Endothelial cell of umbilical vein (primary cell): ENCODE data around the gene MRNIP. TPM values are rescaled to one million over a fixed set of nuclear protein-coding genes. Genes with fewer than 3 reads are reported as not detected.

Experiments
- BruUV-seq: library from RNA; stranded (reverse); fragments of 400-500 nt; replicated peaks from 2 replicates; lab custom pipeline; 2021; lab: Mats Ljungman, UMichigan
- CTCF ChIA-PET: fragments of 300-600, 350-600 bp; sonication (Branson Sonifier 250); formaldehyde crosslinking; loops from one replicate; lab custom pipeline; 2021; ENCODE audit warnings: antibody characterized with exemption, inconsistent platforms; lab: Charles Lee
- POLR2A ChIA-PET: fragments of 300-600, 350-600 bp; sonication (Branson Sonifier 250); formaldehyde crosslinking; loops from one replicate; lab custom pipeline; 2021; ENCODE audit warnings: antibody characterized with exemption, inconsistent platforms; lab: Charles Lee
- DNase-seq: peaks from one replicate; pipeline ENCODE4 v3.0.0-alpha.2; 2011; ENCODE audit warnings: low read depth, low spot score
- FAIRE-seq: peaks from 2 replicates; lab custom pipeline; 2011; peaks lifted over from hg19 to GRCh38; lab: Jason Lieb, UNC
- H2AFZ ChIP-seq: 2 replicates; pipeline ENCODE4 v1.6.0; 2012; ENCODE audit warnings: low read depth, low read length, control low read depth, inconsistent platforms
- H3K27ac ChIP-seq: 2 replicates; pipeline ENCODE4 v1.5.1; 2011; ENCODE audit warnings: low read depth, mild to moderate bottlenecking, control low read depth, low read length, moderate library complexity; ENCODE audit not compliant: insufficient read depth
- H3K27me3 ChIP-seq, 2 experiments: 2 replicates each; pipeline versions ENCODE4 v1.6.0 to v1.6.1; 2011; ENCODE audit warnings: low read length in 2 of 2, mixed read lengths in 1 of 2; ENCODE audit not compliant: control insufficient read depth in 2 of 2, insufficient read depth in 2 of 2
- H3K36me3 ChIP-seq, 2 experiments: 2 replicates in 1 of 2; 3 replicates in 1 of 2; pipeline ENCODE4 v1.5.1; 2011; ENCODE audit warnings: low read length in 2 of 2, mild to moderate bottlenecking in 1 of 2, moderate library complexity in 1 of 2; ENCODE audit not compliant: control insufficient read depth in 2 of 2, insufficient read depth in 2 of 2; ENCODE audit errors: extremely low read depth in 1 of 2
- H3K4me1 ChIP-seq: 3 replicates; pipeline ENCODE4 v1.5.1; 2011; ENCODE audit warnings: mild to moderate bottlenecking, low read length; ENCODE audit not compliant: control insufficient read depth, insufficient read depth; ENCODE audit errors: extremely low read depth
- H3K4me2 ChIP-seq: 2 replicates; pipeline ENCODE4 v1.6.1; 2011; ENCODE audit warnings: low read length, control low read depth, mixed read lengths; ENCODE audit not compliant: insufficient read depth
- H3K4me3 ChIP-seq, 3 experiments: fragments of 200-600 bp in 1 of 3; sonication (generic), shearing (Covaris generic) in 1 of 3; replicated peaks in 1 of 3; 2 replicates each; pipeline ENCODE4 v1.5.1; 2011 to 2016; ENCODE audit warnings: control low read depth in 3 of 3, low read length in 3 of 3, mild to moderate bottlenecking in 2 of 3, inconsistent platforms in 1 of 3, low read depth in 1 of 3, moderate library complexity in 1 of 3; ENCODE audit not compliant: insufficient read depth in 1 of 3
- H3K79me2 ChIP-seq: 2 replicates; pipeline ENCODE4 v1.6.0; 2012; ENCODE audit warnings: low read length, inconsistent platforms; ENCODE audit not compliant: control insufficient read depth, insufficient read depth
- H3K9ac ChIP-seq: replicated peaks from 2 replicates; pipeline ENCODE3; 2011; ENCODE audit warnings: low read length, control low read depth; ENCODE audit not compliant: insufficient read depth; ENCODE audit errors: extremely low read depth
- H3K9me1 ChIP-seq: replicated peaks from 3 replicates; pipeline ENCODE4 v1.6.0; 2011; ENCODE audit warnings: mild to moderate bottlenecking, low read length; ENCODE audit not compliant: control insufficient read depth, insufficient read depth; ENCODE audit errors: extremely low read depth
- H3K9me3 ChIP-seq: replicated peaks from 2 replicates; pipeline ENCODE4 v1.5.1; 2012; ENCODE audit warnings: low read length, inconsistent platforms; ENCODE audit not compliant: control insufficient read depth, insufficient read depth
- H4K20me1 ChIP-seq: replicated peaks from 2 replicates; pipeline ENCODE3; 2011; ENCODE audit warnings: mild to moderate bottlenecking, low read length; ENCODE audit not compliant: control insufficient read depth, insufficient read depth; ENCODE audit errors: extremely low read depth
- EZH2 ChIP-seq: IDR thresholded peaks from 2 replicates; pipeline ENCODE4 v1.6.1; 2012; ENCODE audit warnings: borderline replicate concordance, low read depth, mild to moderate bottlenecking, moderate library complexity, low read length, inconsistent platforms; ENCODE audit not compliant: severe bottlenecking
- POLR2A ChIP-seq: IDR thresholded peaks from 2 replicates; pipeline ENCODE4 v1.6.1; 2012; ENCODE audit warnings: low read depth, mild to moderate bottlenecking, control low read depth, low read length
- dilution Hi-C: fragments of 300-500 bp; cut with MboI; formaldehyde crosslinking; loops from one replicate; pipeline ENCODE4 v1.15.0; 2019; ENCODE audit warnings: low sequenced_read_pairs; ENCODE audit not compliant: extremely low pct_ligation_motif_present
- intact Hi-C: fragments of 100-400 bp; cut with micrococcal nuclease; formaldehyde crosslinking; loops from one replicate; pipeline ENCODE4 v1.10.0; 2022
- polyA plus RNA-seq, 4 experiments: library from polyadenylated mRNA; depleted of rRNA in 3 of 4; stranded (reverse) in 3 of 4; unstranded in 1 of 4; fragments of >200 nt; gene quantifications; 2 replicates each; pipeline versions ENCODE4 v1.2.1 to v1.2.3, GENCODE V29; 2011 to 2012; ENCODE audit warnings: missing spikeins in 1 of 4
- total RNA-seq: library from RNA; stranded (reverse); gene quantifications from 2 replicates; pipeline ENCODE4 v1.2.3, GENCODE V29; 2021
- TF ChIP-seq, protein P1 (sequence below), 2 donors: IDR thresholded peaks; 1 replicate in 1 of 2; 2 replicates in 1 of 2; pipeline ENCODE4 v1.5.1; 2011; ENCODE audit warnings: low read length in 2 of 2, mild to moderate bottlenecking in 2 of 2, moderate library complexity in 2 of 2, control low read depth in 1 of 2, inconsistent platforms in 1 of 2, low read depth in 1 of 2; ENCODE audit not compliant: insufficient read depth in 1 of 2; ENCODE audit errors: extremely low read depth in 1 of 2
- TF ChIP-seq, protein P2 (sequence below): IDR thresholded peaks from 2 replicates; pipeline ENCODE4 v1.6.1; 2011; ENCODE audit not compliant: insufficient read depth, insufficient read length

The MRNIP gene
- total and polyA plus RNA-seq, 2 donors (not counting 3 experiments of a cell fraction or from before 2014, with no cell fraction given), result 17.1 to 19.1 TPM

DNA sequence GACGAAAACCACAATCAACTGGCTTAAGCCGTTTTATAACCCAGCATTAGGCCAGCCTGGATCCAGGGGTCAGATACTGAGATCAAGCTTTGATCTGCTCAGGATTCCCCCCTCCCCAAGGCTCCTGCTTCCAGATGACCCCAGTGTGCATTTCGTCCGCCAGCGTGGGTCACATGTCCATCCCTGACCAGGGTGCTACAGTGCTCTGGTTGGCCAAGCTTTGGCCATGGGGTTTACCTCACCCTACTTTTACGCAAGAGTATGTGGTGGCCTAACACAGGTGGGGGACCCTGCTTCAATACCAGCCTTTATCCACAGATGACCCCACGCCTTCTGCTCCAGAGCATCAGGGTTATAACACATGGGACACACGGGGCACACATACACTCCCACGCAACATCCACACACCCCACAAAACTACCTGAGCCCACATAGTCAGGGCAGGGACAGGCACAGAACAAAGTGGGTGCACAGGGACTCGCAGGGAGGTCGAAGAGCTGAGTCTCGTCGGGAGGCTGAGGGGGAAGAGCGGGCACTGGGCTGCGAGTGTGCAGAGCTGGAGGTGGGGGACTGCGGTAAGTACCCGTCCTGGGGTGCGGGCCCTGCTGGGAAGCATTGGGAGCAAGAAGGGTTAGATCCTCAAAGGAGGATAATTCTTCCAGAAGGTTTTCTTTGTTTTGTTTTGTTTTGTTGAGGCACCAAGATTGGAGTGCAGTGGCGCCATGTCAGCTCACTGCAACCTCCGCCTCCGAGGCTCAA, 42.9 kb downstream of the MRNIP start:
- intact Hi-C loops (loop anchor here (5.0 kb wide), 1 partner anchor 193 kb away; the partner anchor contains the start of gene HNRNPH1), dilution Hi-C loops (no loop called here)
- BruUV-seq, result no TSS peak
- Histone ChIP-seq H3K36me3 (peaks cover 0 to 4% of the 10 kb centered on the region in 2 experiments), H3K4me2 (no peak overlapping the region), H3K4me1 (peaks cover 22% of the 10 kb centered on the region), H3K9ac (no peak overlapping the region), H3K79me2 (peaks cover 2% of the 10 kb centered on the region), H3K4me3 (no peak overlapping the region), H3K9me1 (no peaks in the 10 kb centered on the region), H4K20me1 (no peaks in the 10 kb centered on the region), H3K9me3 (no peaks in the 10 kb centered on the region), H3K27me3 (no peaks in the 10 kb centered on the region), H3K27ac (no peak overlapping the region), H2AFZ (no peak overlapping the region)
- no peak for DNase-seq
- CTCF ChIA-PET, result interaction anchor here (0.8 kb wide), 1 partner anchor 8 kb away, joined by 3 read pairs; no protein-coding TSS in a partner anchor
- TF ChIP-seq POLR2A (no peak), EZH2 (no peak)
- TF ChIP-seq, protein P1, sequence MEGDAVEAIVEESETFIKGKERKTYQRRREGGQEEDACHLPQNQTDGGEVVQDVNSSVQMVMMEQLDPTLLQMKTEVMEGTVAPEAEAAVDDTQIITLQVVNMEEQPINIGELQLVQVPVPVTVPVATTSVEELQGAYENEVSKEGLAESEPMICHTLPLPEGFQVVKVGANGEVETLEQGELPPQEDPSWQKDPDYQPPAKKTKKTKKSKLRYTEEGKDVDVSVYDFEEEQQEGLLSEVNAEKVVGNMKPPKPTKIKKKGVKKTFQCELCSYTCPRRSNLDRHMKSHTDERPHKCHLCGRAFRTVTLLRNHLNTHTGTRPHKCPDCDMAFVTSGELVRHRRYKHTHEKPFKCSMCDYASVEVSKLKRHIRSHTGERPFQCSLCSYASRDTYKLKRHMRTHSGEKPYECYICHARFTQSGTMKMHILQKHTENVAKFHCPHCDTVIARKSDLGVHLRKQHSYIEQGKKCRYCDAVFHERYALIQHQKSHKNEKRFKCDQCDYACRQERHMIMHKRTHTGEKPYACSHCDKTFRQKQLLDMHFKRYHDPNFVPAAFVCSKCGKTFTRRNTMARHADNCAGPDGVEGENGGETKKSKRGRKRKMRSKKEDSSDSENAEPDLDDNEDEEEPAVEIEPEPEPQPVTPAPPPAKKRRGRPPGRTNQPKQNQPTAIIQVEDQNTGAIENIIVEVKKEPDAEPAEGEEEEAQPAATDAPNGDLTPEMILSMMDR (IDR thresholded peaks at IDR 0.05; ENCODE audit: extremely low read depth in 1 of 2, insufficient read depth in 1 of 2, low read depth in 1 of 2, low read length in 2 of 2), result no peak
- TF ChIP-seq, protein P2, sequence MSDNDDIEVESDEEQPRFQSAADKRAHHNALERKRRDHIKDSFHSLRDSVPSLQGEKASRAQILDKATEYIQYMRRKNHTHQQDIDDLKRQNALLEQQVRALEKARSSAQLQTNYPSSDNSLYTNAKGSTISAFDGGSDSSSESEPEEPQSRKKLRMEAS, result no peak
- POLR2A ChIA-PET, result interaction anchor here (0.9 kb wide), 1 partner anchor 9 kb away, joined by 3 read pairs; no protein-coding TSS in a partner anchor
- FAIRE-seq, result no peak
